GM21526 (cell line): ENCODE data around the gene CGN.

Source experiments
- ATAC-seq: cut with Tn5 transposase; IDR thresholded peaks from one replicate; pipeline ENCODE4 v1.9.1; 2021; ENCODE audit warnings: moderate library complexity; ENCODE audit not compliant: unreplicated experiment, low FRiP score

Gene CGN

GRCh38 chr1:151510957-151511635 is at the start of gene CGN:
Gene CGN (plus strand): TSS chr1:151511387. CDS start chr1:151518520, 7,133 bp downstream.
- ATAC-seq: peak; percentile 65

- ATAC-seq: no peak
These were observed 49.5 kb upstream of the CGN start for GRCh38 chr1:151461694-151462093.

- no peak for ATAC-seq
These were observed 46.2 kb upstream of the CGN start for GRCh38 chr1:151465026-151465425.

- no peak for ATAC-seq
These were observed 38.1 kb upstream of the CGN start for GRCh38 chr1:151472856-151473731.

GRCh38 chr1:151474745-151475144 is 36.4 kb upstream of the CGN start:
- ATAC-seq: no peak

GRCh38 chr1:151475175-151475574 is 36.0 kb upstream of the CGN start:
- peak; percentile 72 for ATAC-seq

- no peak for ATAC-seq
These were observed 35.1 kb upstream of the CGN start for GRCh38 chr1:151476083-151476482.

- ATAC-seq: no peak
These were observed 34.1 kb upstream of the CGN start for GRCh38 chr1:151477066-151477465.

GRCh38 chr1:151478140-151478812 is 32.9 kb upstream of the CGN start:
- ATAC-seq: no peak

GRCh38 chr1:151478923-151479322 is 32.3 kb upstream of the CGN start:
- no peak for ATAC-seq

- ATAC-seq: no peak
These were observed 31.7 kb upstream of the CGN start for GRCh38 chr1:151479462-151479861.

GRCh38 chr1:151482017-151482416 is 29.2 kb upstream of the CGN start:
- no peak for ATAC-seq

- ATAC-seq: no peak
These were observed 25.4 kb upstream of the CGN start for GRCh38 chr1:151485685-151486255.

- no peak for ATAC-seq
These were observed 24.6 kb upstream of the CGN start for GRCh38 chr1:151486557-151486956.

- no peak for ATAC-seq
These were observed 19.5 kb upstream of the CGN start for GRCh38 chr1:151491641-151492040.

GRCh38 chr1:151492120-151492519 is 19.1 kb upstream of the CGN start:
- ATAC-seq: no peak

GRCh38 chr1:151493042-151493441 is 18.1 kb upstream of the CGN start:
- no peak for ATAC-seq

- ATAC-seq: no peak
These were observed 16.4 kb upstream of the CGN start for GRCh38 chr1:151494741-151495281.

GRCh38 chr1:151495316-151495715 is 15.9 kb upstream of the CGN start:
- ATAC-seq: no peak

- no peak for ATAC-seq
These were observed 11.8 kb upstream of the CGN start for GRCh38 chr1:151499365-151499764.

GRCh38 chr1:151499930-151500329 is 11.3 kb upstream of the CGN start:
- ATAC-seq: no peak
